IPS-15b (cell line): ENCODE results near the gene MCUB.
A peak's percentile ranks its signal among the peaks of the same experiment; 100 is the strongest.

Experiments
- H3K27me3 ChIP-seq: one replicate; pipeline ENCODE4 v1.6.1; 2013; ENCODE audit warnings: low read length; ENCODE audit not compliant: control insufficient read depth, insufficient read depth
- H3K36me3 ChIP-seq: one replicate; pipeline ENCODE4 v1.6.1; 2013; ENCODE audit warnings: low read length; ENCODE audit not compliant: control insufficient read depth, insufficient read depth
- H3K4me1 ChIP-seq: one replicate; pipeline ENCODE4 v1.6.1; 2013; ENCODE audit warnings: mild to moderate bottlenecking, low read length; ENCODE audit not compliant: control insufficient read depth, insufficient read depth
- H3K4me3 ChIP-seq: one replicate; pipeline ENCODE4 v1.5.1; 2013; ENCODE audit warnings: low read depth, low read length
- H3K9ac ChIP-seq: one replicate; pipeline ENCODE4 v1.6.1; 2013; ENCODE audit warnings: low read depth, mild to moderate bottlenecking, low read length
- H3K9me3 ChIP-seq: one replicate; pipeline ENCODE4 v1.6.1; 2013; ENCODE audit warnings: mild to moderate bottlenecking, low read length; ENCODE audit not compliant: control insufficient read depth, insufficient read depth

The MCUB gene

DNA sequence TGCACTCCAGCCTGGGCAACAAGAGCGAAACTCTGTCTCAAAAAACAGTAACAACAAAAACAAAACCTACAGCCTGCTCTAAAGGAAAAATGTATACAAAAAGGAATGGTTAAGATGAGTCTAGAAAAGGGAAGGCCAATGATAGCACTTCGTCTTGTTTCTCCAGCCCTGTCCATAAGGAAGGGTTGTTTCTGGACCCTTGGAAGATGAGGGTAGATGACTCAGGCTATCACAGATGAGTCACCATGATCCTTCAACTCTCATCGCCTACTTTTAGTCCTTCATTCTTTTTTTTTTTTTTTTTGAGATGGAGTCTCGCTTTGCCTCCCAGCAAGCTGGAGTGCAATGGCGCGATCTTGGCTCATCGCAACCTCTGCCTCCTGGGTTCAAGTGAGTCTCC is 161.0 kb downstream of the MCUB start:
- no peaks in the 10 kb centered on the region for H3K4me1 ChIP-seq
- no peaks in the 10 kb centered on the region for H3K27me3 ChIP-seq
- H3K36me3 ChIP-seq: peaks cover 2% of the 10 kb centered on the region
- H3K9me3 ChIP-seq: no peaks in the 10 kb centered on the region
- no peak overlapping the region for H3K9ac ChIP-seq
- H3K4me3 ChIP-seq: no peak overlapping the region

DNA sequence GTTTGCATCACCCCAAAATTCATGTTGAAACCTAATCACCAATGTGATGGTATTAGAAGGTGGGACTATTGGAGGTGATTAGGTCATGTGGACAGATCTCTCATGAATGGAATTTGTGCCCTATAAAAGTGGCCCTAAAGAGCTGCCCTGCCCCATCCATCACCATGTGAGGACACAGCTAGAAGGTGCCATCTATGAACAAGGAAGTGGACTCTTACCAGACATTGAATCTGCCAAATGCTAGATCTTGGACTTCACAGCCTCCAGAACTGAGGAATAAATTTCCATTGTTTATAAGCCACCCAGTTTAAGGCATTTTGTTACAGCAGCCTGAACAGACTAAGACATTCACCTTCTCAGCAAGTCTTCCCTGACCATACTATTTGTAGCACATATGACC is 162.3 kb downstream of the MCUB start:
- Histone ChIP-seq H3K9ac (no peak overlapping the region), H3K27me3 (no peaks in the 10 kb centered on the region), H3K9me3 (no peaks in the 10 kb centered on the region), H3K4me1 (peaks cover 3% of the 10 kb centered on the region), H3K36me3 (peaks cover 2% of the 10 kb centered on the region), H3K4me3 (no peak overlapping the region)

DNA sequence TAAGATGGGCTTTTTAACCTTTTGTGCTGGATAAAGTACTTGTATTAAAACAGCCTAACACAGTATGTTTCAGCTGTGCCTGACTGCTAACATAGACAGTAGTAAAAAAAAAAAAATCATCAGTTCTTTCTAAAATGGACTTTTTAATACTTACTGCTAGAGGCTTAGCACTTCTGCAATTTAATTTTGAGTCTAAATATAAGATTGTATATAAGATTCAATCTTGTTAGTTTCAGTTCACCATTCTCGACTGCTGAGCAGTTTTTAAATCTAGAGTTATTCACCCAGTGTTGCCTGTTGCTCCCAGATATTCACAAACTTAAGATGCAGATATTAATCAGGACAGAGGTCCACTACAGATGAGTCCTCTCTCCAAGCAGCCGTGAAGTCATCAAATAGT is 163.1 kb downstream of the MCUB start:
- Histone ChIP-seq H3K9ac (no peak overlapping the region), H3K36me3 (no peaks in the 10 kb centered on the region), H3K4me1 (peaks cover 6% of the 10 kb centered on the region), H3K27me3 (no peaks in the 10 kb centered on the region), H3K4me3 (no peak overlapping the region), H3K9me3 (no peaks in the 10 kb centered on the region)

- no peaks in the 10 kb centered on the region for H3K36me3 ChIP-seq
- no peaks in the 10 kb centered on the region for H3K27me3 ChIP-seq
- H3K9me3 ChIP-seq: no peaks in the 10 kb centered on the region
- H3K4me1 ChIP-seq: peaks cover 11% of the 10 kb centered on the region
- H3K9ac ChIP-seq: peak overlapping the region; percentile 50
- H3K4me3 ChIP-seq: peak overlapping the region; percentile 80
Measured at GRCh38 chr4:109728385-109728784, 168.3 kb downstream of the MCUB start.

- Histone ChIP-seq H3K36me3 (no peaks in the 10 kb centered on the region), H3K4me3 (peak overlapping the region; percentile 80), H3K27me3 (no peaks in the 10 kb centered on the region), H3K9me3 (no peaks in the 10 kb centered on the region), H3K9ac (peak overlapping the region; percentile 83), H3K4me1 (peaks cover 11% of the 10 kb centered on the region)
Measured at GRCh38 chr4:109729117-109729717, 169.2 kb downstream of the MCUB start.

DNA sequence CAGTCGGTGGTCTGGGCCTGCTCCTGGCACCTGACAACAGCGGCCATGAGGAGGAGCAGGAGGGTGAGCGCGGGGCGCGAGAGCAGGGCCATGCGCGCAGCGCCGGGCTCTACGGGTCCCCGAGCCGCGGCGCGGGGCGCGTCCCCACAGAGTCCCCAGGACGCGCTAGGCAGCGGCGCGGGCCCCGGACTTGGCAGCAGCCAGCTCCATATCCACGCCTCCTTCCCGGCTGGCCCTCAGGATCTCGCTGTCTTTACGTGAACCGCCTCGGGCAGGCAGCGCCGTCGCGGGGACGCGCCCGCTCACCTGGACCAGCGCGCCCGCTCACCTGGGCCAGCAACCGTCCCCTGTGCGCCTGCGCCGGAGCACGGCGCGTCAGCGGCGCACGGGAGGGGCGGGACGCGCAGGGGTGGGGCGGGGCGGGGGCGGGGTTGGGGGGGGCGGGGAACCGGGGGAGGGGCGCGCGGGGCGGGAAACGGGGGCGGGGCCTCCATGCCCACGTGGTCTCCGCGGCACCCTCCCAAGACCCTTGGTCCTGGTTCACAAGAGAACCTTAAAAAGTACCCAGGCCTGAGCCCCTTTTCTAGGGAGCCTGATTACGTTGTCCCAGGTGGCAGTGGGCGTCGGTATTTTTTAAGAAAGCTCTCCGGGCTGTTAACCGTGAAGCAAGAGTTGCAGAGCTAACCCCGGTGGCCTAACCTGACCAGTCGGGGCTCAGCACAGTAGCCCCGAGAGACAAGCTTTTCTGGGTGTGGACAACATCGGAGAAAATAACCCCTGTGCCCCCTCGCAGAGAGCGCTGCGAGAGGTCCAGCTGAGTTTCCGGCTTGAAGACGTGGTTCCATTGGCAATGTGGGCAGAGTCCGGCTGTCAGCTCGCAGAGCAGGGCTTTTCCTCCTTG is 169.9 kb downstream of the MCUB start, which contains the start of gene PLA2G12A:
Gene PLA2G12A, minus strand, starts transcription at position 353 of the 901 bp plus-strand sequence. Its CDS starts 261 bp downstream, at position 92.
- peak within 1 kb of the TSS; percentile 83 for H3K9ac ChIP-seq
- H3K27me3 ChIP-seq: no peaks in the 10 kb centered on the region
- H3K36me3 ChIP-seq: no peaks in the 10 kb centered on the region
- peak within 1 kb of the TSS; percentile 86 for H3K4me3 ChIP-seq
- H3K9me3 ChIP-seq: no peaks in the 10 kb centered on the region
- H3K4me1 ChIP-seq: peaks cover 11% of the 10 kb centered on the region

DNA sequence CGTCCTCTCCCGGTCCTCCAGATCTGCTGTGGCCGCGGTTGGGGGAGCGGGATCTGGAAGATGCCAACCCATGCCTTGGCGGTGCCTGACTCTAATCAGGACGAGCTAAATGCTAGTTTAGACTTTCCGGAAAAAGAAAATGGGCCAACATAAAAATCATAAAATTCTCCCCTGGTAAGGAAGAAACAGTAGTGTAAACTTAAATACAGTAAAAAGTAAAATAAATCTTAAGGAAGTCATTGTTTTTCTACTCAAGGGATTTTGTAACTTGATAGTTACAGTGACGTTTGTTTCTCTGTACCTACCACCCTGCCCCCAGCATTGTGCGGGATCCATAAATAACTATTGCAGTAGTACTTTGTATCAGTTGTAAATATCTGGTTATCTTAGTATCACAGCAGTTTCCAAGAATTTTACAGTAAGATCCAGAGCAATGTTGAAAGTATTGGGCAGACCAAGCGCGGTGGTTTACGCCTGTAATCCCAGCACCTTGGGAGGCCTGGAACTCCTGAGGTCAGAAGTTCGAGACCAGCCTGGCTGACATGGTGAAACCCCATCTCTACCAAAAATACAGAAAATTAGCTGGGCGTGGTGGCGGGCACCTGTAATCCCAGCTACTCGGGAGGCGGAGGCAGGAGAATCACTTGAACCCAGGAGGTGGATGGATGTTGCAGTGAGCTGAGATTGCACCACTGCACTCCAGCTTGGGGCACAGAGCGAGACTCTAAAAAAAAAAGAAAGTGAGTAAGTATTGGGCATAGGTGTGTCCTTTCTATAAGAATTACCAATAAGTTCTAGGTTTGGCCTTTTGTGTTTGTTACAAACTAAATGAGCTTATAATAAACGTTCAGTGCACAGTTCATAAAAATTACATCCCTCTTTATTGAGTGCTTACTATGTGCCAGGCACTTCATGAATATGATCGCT is 170.8 kb downstream of the MCUB start:
- Histone ChIP-seq H3K36me3 (no peaks in the 10 kb centered on the region), H3K27me3 (no peaks in the 10 kb centered on the region), H3K4me3 (peak overlapping the region; percentile 86), H3K9ac (peak overlapping the region; percentile 57), H3K4me1 (peaks cover 11% of the 10 kb centered on the region), H3K9me3 (no peaks in the 10 kb centered on the region)

DNA sequence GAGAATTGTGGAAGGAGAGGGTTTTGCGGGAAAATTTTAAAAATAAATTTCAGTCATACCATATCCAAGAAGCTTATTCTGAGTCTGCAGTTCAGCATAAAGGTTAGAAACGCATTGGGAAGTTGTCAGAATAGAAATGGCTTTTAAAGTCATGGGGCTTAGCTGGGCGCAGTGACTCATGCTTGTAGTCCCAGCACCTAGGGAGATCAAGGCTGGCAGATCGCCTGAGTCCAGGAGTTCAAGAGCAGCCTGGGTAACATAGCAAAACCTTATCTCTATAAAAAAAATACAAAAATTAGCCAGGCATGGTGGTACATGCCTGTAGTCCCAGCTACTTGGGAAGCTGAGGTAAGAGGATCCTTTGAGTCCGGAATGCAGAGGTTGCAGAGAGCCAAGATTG is 173.7 kb downstream of the MCUB start:
- no peaks in the 10 kb centered on the region for H3K27me3 ChIP-seq
- no peaks in the 10 kb centered on the region for H3K4me1 ChIP-seq
- no peak overlapping the region for H3K4me3 ChIP-seq
- H3K36me3 ChIP-seq: no peaks in the 10 kb centered on the region
- H3K9me3 ChIP-seq: no peaks in the 10 kb centered on the region
- no peak overlapping the region for H3K9ac ChIP-seq

DNA sequence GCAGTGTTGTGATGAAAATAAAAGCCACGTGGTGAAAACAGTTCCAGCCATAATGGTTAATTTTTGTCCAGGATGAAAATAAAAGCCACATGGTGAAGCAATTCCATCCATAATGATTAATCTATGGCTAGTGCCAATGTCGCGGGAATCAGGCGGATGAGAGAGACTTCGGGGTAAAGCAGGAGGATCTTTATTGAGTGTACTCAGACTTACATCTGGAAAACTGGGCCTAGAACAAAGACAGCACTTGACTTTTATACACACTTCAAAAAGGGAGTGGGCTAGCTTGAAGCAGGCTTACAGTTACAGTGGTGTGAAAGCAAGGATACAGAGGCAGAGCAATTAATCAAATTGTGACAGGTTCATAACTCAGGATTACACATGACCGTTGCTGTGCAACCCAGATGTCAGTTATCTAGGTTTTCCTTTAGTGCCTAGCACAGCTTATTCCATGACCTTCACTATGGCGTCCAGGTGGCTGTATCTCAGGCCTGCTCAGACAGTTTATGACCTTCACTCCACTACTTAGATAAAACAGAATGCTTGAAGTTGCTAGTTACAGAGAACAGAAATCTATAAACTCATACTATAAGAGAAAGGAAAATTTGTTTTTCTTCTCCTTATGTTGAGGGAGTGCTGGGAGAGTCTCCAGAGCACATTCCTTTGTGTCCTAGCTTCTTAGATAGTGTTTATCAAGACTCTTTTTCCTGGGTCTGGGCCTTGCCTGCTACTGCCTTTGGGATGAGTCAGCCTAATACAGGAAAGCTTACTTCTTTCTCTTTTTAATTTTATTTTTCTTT is 175.7 kb downstream of the MCUB start:
- Histone ChIP-seq H3K27me3 (no peaks in the 10 kb centered on the region), H3K9me3 (no peaks in the 10 kb centered on the region), H3K9ac (no peak overlapping the region), H3K4me1 (no peaks in the 10 kb centered on the region), H3K4me3 (no peak overlapping the region), H3K36me3 (no peaks in the 10 kb centered on the region)
